Measurements from ENCODE around the gene FOXI3.

DNA sequence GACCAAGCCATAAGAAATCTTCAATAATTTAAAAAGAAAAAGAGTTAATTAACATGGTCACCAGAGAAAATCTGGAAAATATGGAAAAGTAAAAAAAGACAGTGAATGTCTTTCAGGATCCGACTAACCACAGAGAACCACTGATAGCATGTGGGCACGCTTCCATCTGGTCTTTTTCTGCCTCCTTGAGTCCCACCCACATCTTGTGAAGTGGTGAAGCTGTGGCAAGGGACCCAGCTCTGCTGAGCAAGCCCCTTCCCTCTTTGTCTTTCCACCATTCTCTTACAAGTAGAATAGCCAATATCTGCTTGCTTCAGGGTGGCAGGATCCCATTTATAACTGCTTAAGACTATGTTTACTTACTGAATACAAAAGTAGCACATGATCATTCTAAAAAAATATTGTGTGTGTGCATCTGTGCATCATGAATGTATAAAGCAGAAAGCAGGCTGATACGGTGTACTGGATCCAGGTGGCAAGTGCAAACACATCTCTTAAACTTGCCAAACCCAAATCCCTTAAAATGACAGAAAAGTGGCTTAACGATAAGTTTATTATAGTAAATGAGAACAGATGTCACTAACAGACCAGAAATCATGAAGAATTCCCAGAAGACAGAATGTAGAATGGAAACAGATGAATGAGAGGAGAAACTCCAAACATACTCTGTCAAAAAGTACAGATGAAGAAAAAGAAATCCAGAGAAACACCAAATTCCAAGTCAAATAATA lies 52.3 kb downstream of the FOXI3 start:
- TF ChIP-seq, protein P1, sequence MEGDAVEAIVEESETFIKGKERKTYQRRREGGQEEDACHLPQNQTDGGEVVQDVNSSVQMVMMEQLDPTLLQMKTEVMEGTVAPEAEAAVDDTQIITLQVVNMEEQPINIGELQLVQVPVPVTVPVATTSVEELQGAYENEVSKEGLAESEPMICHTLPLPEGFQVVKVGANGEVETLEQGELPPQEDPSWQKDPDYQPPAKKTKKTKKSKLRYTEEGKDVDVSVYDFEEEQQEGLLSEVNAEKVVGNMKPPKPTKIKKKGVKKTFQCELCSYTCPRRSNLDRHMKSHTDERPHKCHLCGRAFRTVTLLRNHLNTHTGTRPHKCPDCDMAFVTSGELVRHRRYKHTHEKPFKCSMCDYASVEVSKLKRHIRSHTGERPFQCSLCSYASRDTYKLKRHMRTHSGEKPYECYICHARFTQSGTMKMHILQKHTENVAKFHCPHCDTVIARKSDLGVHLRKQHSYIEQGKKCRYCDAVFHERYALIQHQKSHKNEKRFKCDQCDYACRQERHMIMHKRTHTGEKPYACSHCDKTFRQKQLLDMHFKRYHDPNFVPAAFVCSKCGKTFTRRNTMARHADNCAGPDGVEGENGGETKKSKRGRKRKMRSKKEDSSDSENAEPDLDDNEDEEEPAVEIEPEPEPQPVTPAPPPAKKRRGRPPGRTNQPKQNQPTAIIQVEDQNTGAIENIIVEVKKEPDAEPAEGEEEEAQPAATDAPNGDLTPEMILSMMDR (IDR thresholded peaks at IDR 0.05), result no peak
- no peak for TF ChIP-seq POLR2A (IDR thresholded peaks at IDR 0.05)
- no peak for TF ChIP-seq POLR2AphosphoS5 (IDR thresholded peaks at IDR 0.05; ENCODE audit: insufficient read depth in 1 of 2, low read depth in 1 of 2)

Measured in vagina (tissue), 2 donors.